Kidney tubule cell (primary cell): Measurements from ENCODE around the gene ARMH4.

Experiments used
- DNase-seq: peaks from one replicate; pipeline ENCODE4 v3.0.0-alpha.2; 2018; ENCODE audit warnings: low spot score

The ARMH4 gene

GRCh38 chr14:58098507-58098906 is 53.5 kb downstream of the ARMH4 start:
- DNase-seq = no peak

GRCh38 chr14:58096731-58097130 is 55.3 kb downstream of the ARMH4 start:
- DNase-seq = no peak

- no peak for DNase-seq
Observed at GRCh38 chr14:58091883-58092630, 60.0 kb downstream of the ARMH4 start.

- DNase-seq = no peak
Observed at GRCh38 chr14:58089612-58090011, 62.4 kb downstream of the ARMH4 start.

DNA sequence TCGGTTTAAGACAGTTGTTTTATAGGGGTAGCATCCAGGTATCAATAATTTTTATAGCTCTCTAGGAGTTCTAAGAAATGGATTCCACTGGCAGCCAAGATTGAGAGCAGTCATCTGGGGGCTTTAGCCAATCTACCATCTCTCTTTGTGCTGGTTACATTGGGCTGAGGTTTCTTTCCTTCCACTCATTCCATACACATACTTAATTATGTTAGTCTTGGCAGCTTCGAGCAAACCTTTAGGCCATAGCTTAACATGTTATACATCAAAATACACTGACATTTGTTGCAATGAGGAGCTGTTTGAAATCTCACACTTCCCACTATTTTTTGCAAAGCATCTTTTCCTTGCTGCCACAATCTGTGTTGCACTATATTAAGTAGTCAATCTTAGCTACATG is 63.1 kb downstream of the ARMH4 start:
- DNase-seq = no peak

GRCh38 chr14:58085877-58086276 is 66.1 kb downstream of the ARMH4 start:
- no peak for DNase-seq

GRCh38 chr14:58082491-58083098 is 69.4 kb downstream of the ARMH4 start:
- peak; percentile 96 for DNase-seq

GRCh38 chr14:58082011-58082410 is 70.0 kb downstream of the ARMH4 start:
- peak; percentile 87 for DNase-seq

- DNase-seq = no peak
Observed at GRCh38 chr14:58078471-58078870, 73.5 kb downstream of the ARMH4 start.

GRCh38 chr14:58078068-58078467 is 73.9 kb downstream of the ARMH4 start:
- peak; percentile 97 for DNase-seq

GRCh38 chr14:58077621-58078020 is 74.4 kb downstream of the ARMH4 start:
- DNase-seq = peak; percentile 94

- DNase-seq = no peak
Observed at GRCh38 chr14:58073516-58073915, 78.5 kb downstream of the ARMH4 start.

DNA sequence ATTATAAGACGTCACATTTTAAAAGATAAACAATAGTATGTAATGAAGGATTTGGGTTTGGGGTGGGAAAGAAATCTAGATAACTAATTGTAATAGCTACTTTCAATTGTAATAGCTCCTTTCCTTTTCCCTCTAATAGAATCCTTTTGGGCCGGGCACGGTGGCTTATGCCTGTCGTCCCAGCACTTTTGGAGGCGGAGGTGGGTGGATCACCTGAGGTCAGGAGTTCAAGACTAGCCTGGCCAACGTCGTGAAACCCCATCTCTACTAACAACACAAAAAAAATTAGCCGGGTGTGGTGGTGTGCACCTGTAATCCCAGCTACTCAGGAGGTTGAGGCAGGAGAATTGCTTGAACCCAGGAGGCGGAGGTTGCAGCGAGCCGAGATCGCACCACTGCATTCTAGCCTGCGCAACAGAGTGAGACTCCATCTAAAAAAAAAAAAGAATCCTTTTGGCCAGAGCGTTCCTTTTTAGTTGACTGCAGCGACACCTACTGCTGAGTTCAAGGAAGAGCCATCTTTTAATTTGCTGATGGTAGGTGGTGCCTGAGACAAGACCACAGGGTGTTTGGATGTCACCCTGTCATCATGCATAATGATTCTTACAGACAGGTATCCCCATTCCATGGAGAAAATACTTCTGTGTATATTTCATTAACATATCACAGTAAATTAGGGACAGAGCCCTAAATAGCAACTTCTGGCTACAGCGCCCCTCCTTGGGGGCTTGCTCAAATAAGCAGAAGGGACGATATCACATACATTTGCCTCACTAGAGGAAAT is 79.5 kb downstream of the ARMH4 start:
- DNase-seq = peak; percentile 79

- no peak for DNase-seq
Observed at GRCh38 chr14:58071341-58071740, 80.7 kb downstream of the ARMH4 start.

DNA sequence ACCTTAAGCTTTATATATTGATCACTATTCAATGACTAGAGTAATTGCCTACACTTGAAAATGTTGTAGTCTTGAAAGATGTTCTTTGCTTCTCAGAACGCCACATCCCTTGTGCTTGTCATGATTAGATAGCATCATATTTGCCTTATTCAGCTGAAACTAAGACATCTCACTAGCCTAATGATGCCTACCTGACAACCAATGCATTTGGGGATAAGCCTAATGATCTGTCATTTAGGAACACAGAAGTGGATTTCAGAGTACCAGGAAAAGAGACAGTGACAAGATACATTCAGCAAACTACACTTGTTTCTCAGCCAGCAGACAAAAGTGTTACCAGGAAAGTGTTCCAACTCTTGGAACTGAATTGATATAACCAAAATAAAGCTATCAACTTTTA is 83.7 kb downstream of the ARMH4 start:
- no peak for DNase-seq

DNA sequence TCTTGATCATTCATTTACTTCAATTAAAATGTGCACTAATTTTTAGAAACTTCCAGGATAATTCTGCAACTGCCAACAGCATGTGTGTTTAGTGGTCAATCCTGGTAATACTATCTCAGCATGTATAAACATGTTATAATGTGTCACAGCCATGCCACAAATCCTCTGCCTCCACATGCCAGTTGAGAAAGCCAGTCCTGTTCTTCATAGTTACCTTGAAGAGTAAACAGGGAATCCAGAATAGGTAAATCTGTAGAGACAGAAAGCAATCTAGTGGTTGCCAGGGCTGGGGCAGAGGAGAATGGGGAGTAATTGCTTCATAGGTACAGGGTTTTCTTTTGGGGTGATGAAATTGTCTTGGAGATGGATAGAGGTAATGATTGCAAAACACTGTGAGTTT is 85.9 kb downstream of the ARMH4 start:
- DNase-seq = no peak

GRCh38 chr14:58061581-58061980 is 90.4 kb downstream of the ARMH4 start:
- no peak for DNase-seq

GRCh38 chr14:58060898-58061297 is 91.1 kb downstream of the ARMH4 start:
- no peak for DNase-seq

- peak; percentile 67 for DNase-seq
Observed at GRCh38 chr14:58060077-58060476, 91.9 kb downstream of the ARMH4 start.

- no peak for DNase-seq
Observed at GRCh38 chr14:58059126-58059525, 92.9 kb downstream of the ARMH4 start.

DNA sequence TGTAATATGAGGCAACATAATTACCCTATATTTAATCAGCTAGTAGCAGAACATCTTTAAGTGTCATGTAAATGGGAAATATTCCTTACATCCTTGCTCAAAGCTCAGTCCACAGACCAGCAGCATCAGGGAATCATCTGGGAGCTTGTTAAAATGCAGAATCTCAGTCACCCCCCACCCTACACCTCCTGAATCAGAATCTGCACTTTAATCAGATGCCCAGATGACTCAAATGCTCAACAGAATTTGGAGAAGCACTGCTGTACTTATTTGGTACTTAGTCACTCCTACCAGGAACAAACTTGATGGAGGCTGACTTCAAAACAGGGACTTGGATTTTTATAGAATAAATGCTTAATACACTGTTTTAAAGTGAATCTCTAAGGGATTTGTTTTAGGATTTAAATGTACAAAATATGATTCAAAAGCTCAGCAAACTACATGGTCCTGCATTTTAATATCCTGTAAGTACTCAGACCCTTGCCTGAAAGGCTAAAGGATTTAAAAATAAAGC is 96.5 kb downstream of the ARMH4 start:
- peak; percentile 15 for DNase-seq

DNA sequence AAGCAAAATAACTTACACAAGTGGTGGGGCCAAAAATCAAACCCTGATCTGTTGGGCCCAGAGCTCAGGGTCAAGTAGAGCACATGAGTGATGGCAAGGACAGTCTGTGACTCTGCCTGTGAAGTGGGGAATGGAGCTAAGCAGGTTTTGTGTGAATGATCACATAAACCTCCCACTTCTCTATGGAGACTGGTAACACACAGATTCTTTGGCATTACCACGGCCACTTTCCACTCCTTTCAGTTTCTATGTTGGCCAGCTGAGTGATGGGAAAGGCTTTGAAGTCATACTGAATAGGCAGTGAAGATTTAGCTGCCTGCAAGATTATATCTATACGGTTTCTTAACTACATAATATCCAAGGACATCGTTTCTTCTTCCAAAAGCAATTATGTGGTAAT is 97.9 kb downstream of the ARMH4 start:
- DNase-seq = no peak

DNA sequence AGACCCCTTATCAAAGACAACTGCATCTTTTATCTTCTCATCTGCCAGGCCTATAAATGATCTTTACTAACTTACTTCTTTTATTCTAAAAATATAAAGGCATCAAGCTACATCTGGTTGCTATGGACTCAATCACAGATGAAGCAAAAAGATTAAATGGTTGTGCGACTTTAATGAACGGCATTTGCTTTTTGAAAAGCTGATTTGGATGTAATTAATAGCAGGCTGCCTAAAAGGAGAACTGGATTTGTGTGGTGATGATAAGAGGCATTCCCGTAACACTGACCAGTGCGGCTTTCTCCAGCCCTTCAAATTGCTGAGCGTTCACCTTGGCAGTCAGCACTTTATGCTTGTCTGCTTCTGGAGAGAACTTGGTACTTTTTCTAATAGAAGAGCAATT is 103.8 kb downstream of the ARMH4 start:
- no peak for DNase-seq
